ENCODE results near the gene L3MBTL1. TPM values are rescaled to one million over a fixed set of nuclear protein-coding genes. Genes with fewer than 3 reads are reported as not detected.
"Not testable (repeated sequence)": the region's sequence is repeated elsewhere in the genome, so short reads cannot be mapped to it uniquely, and the experiment has no call there.

The L3MBTL1 gene
- total RNA-seq, 1 donor from 2014 or later = 4.0 TPM

GRCh38 chr20:43490038-43490437, 17.5 kb upstream of the L3MBTL1 start:
- no peaks in the 10 kb centered on the region for H3K36me3 ChIP-seq
- H3K27ac ChIP-seq (replicated peaks) = no peak overlapping the region
- H3K9me3 ChIP-seq (replicated peaks) = peaks cover 4% of the 10 kb centered on the region
- DNase-seq = no peak
- H3K27me3 ChIP-seq (ENCODE audit: low read depth) = no peaks in the 10 kb centered on the region
- H3K4me3 ChIP-seq = no peak overlapping the region
- intact Hi-C loops (cut with micrococcal nuclease) = no loop called here
- no peak for TF ChIP-seq CTCF (IDR thresholded peaks at IDR 0.05; ENCODE audit: borderline replicate concordance)
- no peaks in the 10 kb centered on the region for H3K4me1 ChIP-seq

GRCh38 chr20:43492101-43492500, 15.4 kb upstream of the L3MBTL1 start:
- Histone ChIP-seq H3K36me3 (no peaks in the 10 kb centered on the region), H3K9me3 (replicated peaks) (peaks cover 1% of the 10 kb centered on the region), H3K4me1 (no peaks in the 10 kb centered on the region), H3K27ac (replicated peaks) (no peak overlapping the region), H3K4me3 (no peak overlapping the region), H3K27me3 (ENCODE audit: low read depth) (no peaks in the 10 kb centered on the region)
- DNase-seq = no peak
- no peak for TF ChIP-seq CTCF (IDR thresholded peaks at IDR 0.05; ENCODE audit: borderline replicate concordance)
- intact Hi-C loops (cut with micrococcal nuclease) = no loop called here

- Histone ChIP-seq H3K36me3 (no peaks in the 10 kb centered on the region), H3K27ac (replicated peaks) (no peak overlapping the region), H3K9me3 (replicated peaks) (peaks cover 9% of the 10 kb centered on the region), H3K27me3 (ENCODE audit: low read depth) (no peaks in the 10 kb centered on the region), H3K4me3 (no peak overlapping the region), H3K4me1 (no peaks in the 10 kb centered on the region)
- no peak for TF ChIP-seq CTCF (IDR thresholded peaks at IDR 0.05; ENCODE audit: borderline replicate concordance)
- intact Hi-C loops (cut with micrococcal nuclease) = no loop called here
- DNase-seq = no peak
These were observed 12.1 kb upstream of the L3MBTL1 start for GRCh38 chr20:43495388-43495787.

GRCh38 chr20:43502021-43502420, 5.5 kb upstream of the L3MBTL1 start:
- DNase-seq; H3K36me3 ChIP-seq; H3K9me3 ChIP-seq (replicated peaks); H3K4me3 ChIP-seq; H3K4me1 ChIP-seq; intact Hi-C loops (cut with micrococcal nuclease); H3K27ac ChIP-seq (replicated peaks): not testable (repeated sequence)
- peaks cover 21% of the 10 kb centered on the region for H3K27me3 ChIP-seq (ENCODE audit: low read depth)

GRCh38 chr20:43506238-43506637, 1.3 kb upstream of the L3MBTL1 start:
- TF ChIP-seq CTCF (IDR thresholded peaks at IDR 0.05; ENCODE audit: borderline replicate concordance) = no peak
- Histone ChIP-seq H3K4me1 (peaks cover 14% of the 10 kb centered on the region), H3K27me3 (ENCODE audit: low read depth) (peaks cover 40% of the 10 kb centered on the region), H3K27ac (replicated peaks) (no peak overlapping the region), H3K4me3 (no peak overlapping the region), H3K36me3 (no peaks in the 10 kb centered on the region), H3K9me3 (replicated peaks) (no peaks in the 10 kb centered on the region)
- intact Hi-C loops (cut with micrococcal nuclease) = no loop called here
- DNase-seq = no peak

- H3K9me3 ChIP-seq (replicated peaks) = no peaks in the 10 kb centered on the region
- TF ChIP-seq CTCF (IDR thresholded peaks at IDR 0.05; ENCODE audit: borderline replicate concordance) = no peak
- peaks cover 40% of the 10 kb centered on the region for H3K27me3 ChIP-seq (ENCODE audit: low read depth)
- no peaks in the 10 kb centered on the region for H3K36me3 ChIP-seq
- no peak for DNase-seq
- peak overlapping the region; percentile 73 for H3K4me3 ChIP-seq
- H3K4me1 ChIP-seq = peaks cover 18% of the 10 kb centered on the region
- H3K27ac ChIP-seq (replicated peaks) = no peak overlapping the region
- intact Hi-C loops (cut with micrococcal nuclease) = no loop called here
These were observed 609 bp downstream of the L3MBTL1 start for GRCh38 chr20:43508106-43508505.
